ENCODE measurements around the gene YJEFN3. TPM values are rescaled to one million over a fixed set of nuclear protein-coding genes. Genes with fewer than 3 reads are reported as not detected.

YJEFN3 gene
- total RNA-seq, 1 donor from 2014 or later: 21.6 TPM

DNA sequence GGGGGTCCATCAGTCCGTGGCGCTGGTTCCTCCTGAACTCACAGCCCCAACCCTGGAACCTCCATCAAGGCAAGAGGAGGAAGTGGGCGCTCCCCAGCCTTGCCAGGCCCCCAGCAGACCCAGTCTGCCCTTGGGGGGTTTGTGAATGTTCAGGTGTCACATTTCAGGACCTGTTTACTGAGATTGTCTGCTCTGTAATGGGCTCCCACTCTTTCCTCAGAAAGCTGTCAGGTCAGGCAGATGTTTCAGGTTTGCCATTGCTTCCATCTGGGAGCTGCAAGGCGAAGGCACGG, 42.8 kb upstream of the YJEFN3 start:
- H3K9me3 Mint-ChIP-seq (ENCODE audit: unreplicated experiment): peaks cover 30% of the 10 kb centered on the region
- no peaks in the 10 kb centered on the region for H3K36me3 Mint-ChIP-seq (ENCODE audit: unreplicated experiment)
- DNase-seq: no peak
- TF ChIP-seq, protein P1, sequence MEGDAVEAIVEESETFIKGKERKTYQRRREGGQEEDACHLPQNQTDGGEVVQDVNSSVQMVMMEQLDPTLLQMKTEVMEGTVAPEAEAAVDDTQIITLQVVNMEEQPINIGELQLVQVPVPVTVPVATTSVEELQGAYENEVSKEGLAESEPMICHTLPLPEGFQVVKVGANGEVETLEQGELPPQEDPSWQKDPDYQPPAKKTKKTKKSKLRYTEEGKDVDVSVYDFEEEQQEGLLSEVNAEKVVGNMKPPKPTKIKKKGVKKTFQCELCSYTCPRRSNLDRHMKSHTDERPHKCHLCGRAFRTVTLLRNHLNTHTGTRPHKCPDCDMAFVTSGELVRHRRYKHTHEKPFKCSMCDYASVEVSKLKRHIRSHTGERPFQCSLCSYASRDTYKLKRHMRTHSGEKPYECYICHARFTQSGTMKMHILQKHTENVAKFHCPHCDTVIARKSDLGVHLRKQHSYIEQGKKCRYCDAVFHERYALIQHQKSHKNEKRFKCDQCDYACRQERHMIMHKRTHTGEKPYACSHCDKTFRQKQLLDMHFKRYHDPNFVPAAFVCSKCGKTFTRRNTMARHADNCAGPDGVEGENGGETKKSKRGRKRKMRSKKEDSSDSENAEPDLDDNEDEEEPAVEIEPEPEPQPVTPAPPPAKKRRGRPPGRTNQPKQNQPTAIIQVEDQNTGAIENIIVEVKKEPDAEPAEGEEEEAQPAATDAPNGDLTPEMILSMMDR (IDR thresholded peaks at IDR 0.05; ENCODE audit: partially characterized antibody, unreplicated experiment): no peak
- H3K27ac Mint-ChIP-seq (ENCODE audit: unreplicated experiment): peak overlapping the region; percentile 100
- peaks cover 34% of the 10 kb centered on the region for H3K27me3 Mint-ChIP-seq (ENCODE audit: unreplicated experiment)
- peaks cover 63% of the 10 kb centered on the region for H3K4me1 Mint-ChIP-seq (ENCODE audit: low read depth, unreplicated experiment)
- peak overlapping the region; percentile 87 for H3K4me3 Mint-ChIP-seq (ENCODE audit: unreplicated experiment)

DNA sequence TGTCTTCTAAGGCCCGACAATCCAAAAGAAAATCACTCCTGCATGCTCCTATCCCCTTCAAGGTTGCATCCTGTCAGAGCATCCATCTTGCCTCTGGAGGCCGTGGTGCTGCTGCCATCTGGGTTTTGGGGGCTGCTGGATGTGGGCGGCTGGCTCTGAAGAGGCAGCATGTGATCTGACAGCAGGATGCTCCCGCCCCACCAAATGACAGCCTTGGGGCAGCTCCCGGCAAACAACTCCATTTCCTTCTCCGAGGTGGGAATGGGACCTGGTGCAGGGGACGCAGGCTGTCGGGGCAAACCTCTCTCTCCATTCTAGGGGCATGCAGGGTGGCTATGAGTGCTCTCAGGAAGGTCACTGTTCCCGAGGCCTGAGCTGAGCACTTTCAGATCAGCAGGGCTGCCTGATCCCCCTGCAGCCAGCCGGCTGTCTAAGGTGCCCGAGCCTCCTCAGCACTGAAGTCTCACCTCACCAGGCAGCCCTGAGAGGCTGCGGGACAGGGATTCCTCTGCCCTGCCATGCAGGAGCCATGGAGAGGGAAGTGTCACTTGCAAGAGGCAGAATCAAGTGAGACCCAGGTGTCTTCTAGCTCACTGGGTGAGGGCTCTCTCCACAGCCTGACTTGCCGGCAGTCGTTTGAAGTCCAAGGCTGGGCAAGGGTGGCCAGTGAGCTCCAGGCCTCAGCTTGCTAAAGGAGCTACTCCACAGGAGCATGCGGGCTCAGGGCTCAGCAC, 42.2 kb upstream of the YJEFN3 start:
- Mint-ChIP-seq H3K27me3 (ENCODE audit: unreplicated experiment) (peaks cover 34% of the 10 kb centered on the region), H3K4me3 (ENCODE audit: unreplicated experiment) (peak overlapping the region; percentile 87), H3K4me1 (ENCODE audit: low read depth, unreplicated experiment) (peaks cover 63% of the 10 kb centered on the region), H3K36me3 (ENCODE audit: unreplicated experiment) (no peaks in the 10 kb centered on the region), H3K9me3 (ENCODE audit: unreplicated experiment) (peaks cover 32% of the 10 kb centered on the region), H3K27ac (ENCODE audit: unreplicated experiment) (peak overlapping the region; percentile 100)
- no peak for DNase-seq
- TF ChIP-seq, protein P1 (IDR thresholded peaks at IDR 0.05; ENCODE audit: partially characterized antibody, unreplicated experiment): no peak

- Mint-ChIP-seq H3K27ac (ENCODE audit: unreplicated experiment) (peak overlapping the region; percentile 100), H3K4me3 (ENCODE audit: unreplicated experiment) (peak overlapping the region; percentile 87), H3K27me3 (ENCODE audit: unreplicated experiment) (peaks cover 34% of the 10 kb centered on the region), H3K9me3 (ENCODE audit: unreplicated experiment) (peaks cover 32% of the 10 kb centered on the region), H3K36me3 (ENCODE audit: unreplicated experiment) (no peaks in the 10 kb centered on the region), H3K4me1 (ENCODE audit: low read depth, unreplicated experiment) (peaks cover 62% of the 10 kb centered on the region)
- TF ChIP-seq, protein P1 (IDR thresholded peaks at IDR 0.05; ENCODE audit: partially characterized antibody, unreplicated experiment): no peak
- no peak for DNase-seq
Measured at GRCh38 chr19:19487077-19487949, 41.4 kb upstream of the YJEFN3 start.

GRCh38 chr19:19487950-19488874, 40.5 kb upstream of the YJEFN3 start:
- Mint-ChIP-seq H3K4me3 (ENCODE audit: unreplicated experiment) (peak overlapping the region; percentile 80), H3K4me1 (ENCODE audit: low read depth, unreplicated experiment) (peaks cover 54% of the 10 kb centered on the region), H3K9me3 (ENCODE audit: unreplicated experiment) (peaks cover 32% of the 10 kb centered on the region), H3K27me3 (ENCODE audit: unreplicated experiment) (peaks cover 32% of the 10 kb centered on the region), H3K27ac (ENCODE audit: unreplicated experiment) (peak overlapping the region; percentile 100), H3K36me3 (ENCODE audit: unreplicated experiment) (no peaks in the 10 kb centered on the region)
- DNase-seq: no peak
- TF ChIP-seq, protein P1 (IDR thresholded peaks at IDR 0.05; ENCODE audit: partially characterized antibody, unreplicated experiment): no peak

Measured in glutamatergic neuron (in vitro differentiated cells).